Measurements from ENCODE around the gene RTP4. TPM values are rescaled to one million over a fixed set of nuclear protein-coding genes. Genes with fewer than 3 reads are reported as not detected.

RTP4 gene
- total and polyA plus RNA-seq, 9 of the 15 experiments (the other 6 are each of a cell fraction or from before 2014, with no cell fraction given), result 0.06 to 0.17 TPM; not detected in 7

DNA sequence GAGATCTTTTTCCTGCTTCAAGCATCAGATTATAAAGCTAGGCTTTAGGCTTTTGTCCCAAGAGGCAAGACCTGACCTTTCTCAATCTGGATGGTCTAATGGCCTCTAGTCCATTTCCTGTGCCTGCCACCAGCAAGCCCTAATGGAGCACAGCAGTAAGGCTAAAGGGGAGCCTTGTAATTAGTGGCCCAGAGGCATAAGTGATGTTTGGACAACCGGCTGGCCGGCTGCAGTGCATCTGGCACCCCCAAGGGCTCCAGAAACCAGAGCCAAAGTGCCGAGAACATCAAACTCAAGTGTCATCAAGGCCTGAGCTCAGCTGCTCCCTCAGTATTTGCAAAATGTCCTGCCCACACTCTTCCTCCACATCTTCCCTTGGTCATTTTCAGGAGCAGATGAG is 31.9 kb upstream of the RTP4 start:
- Histone ChIP-seq H3K4me3 (no peak overlapping the region), H3K36me3 (ENCODE audit: control insufficient read depth, insufficient read depth, low read length) (no peaks in the 10 kb centered on the region), H3K27ac (ENCODE audit: extremely low read depth, low read depth, low read length) (no peak overlapping the region), H3K27me3 (ENCODE audit: control insufficient read depth in 2 of 2, insufficient read depth in 2 of 2, low read length in 2 of 2) (peaks cover 12 to 21% of the 10 kb centered on the region in 2 experiments; a peak in 4 of 5 replicates), H3K9ac (ENCODE audit: insufficient read depth in 1 of 2, low read depth in 2 of 2, low read length in 2 of 2) (no peak overlapping the region), H3K9me3 (replicated peaks; ENCODE audit: control insufficient read depth, insufficient read depth, low read depth, low read length) (no peaks in the 10 kb centered on the region), H4K20me1 (replicated peaks; ENCODE audit: control insufficient read depth, insufficient read depth, low read length) (no peaks in the 10 kb centered on the region; the same call in 1 of the 2 replicates), H3K79me2 (ENCODE audit: control insufficient read depth, insufficient read depth, low read length) (no peaks in the 10 kb centered on the region), H3K4me2 (ENCODE audit: insufficient read depth, low read length) (no peak overlapping the region), H3K4me1 (replicated peaks in 1 of 2; ENCODE audit: control insufficient read depth in 2 of 2, insufficient read depth in 2 of 2, low read length in 2 of 2) (no peaks in the 10 kb centered on the region), H3K9me1 (ENCODE audit: control insufficient read depth, insufficient read depth, low read length) (no peaks in the 10 kb centered on the region), H2AFZ (ENCODE audit: low read depth, low read length) (no peak overlapping the region)
- in situ Hi-C loops (cut with MboI), result no loop called here
- 0% methylated on average over 3 of the region's 3 CpGs for WGBS (ENCODE audit: insufficient coverage, low coverage, missing lambda C conversion rate)
- BruUV-seq (replicated peaks), result no TSS peak
- intact Hi-C loops (cut with micrococcal nuclease), result no loop called here
- CTCF ChIA-PET (ENCODE audit: low intra/inter-chr PET ratio), result no interaction called here
- ATAC-seq (no peak), DNase-seq (ENCODE audit: extremely low read depth in 1 of 4, low spot score in 3 of 4) (no peak), FAIRE-seq (no peak)
- no peak for TF ChIP-seq NR2C2 (CRISPR knock-in tag; IDR thresholded peaks at IDR 0.05)
- TF ChIP-seq NR2C2 (tag; IDR thresholded peaks at IDR 0.05), result no peak
- TF ChIP-seq SLC30A9 (CRISPR knock-in tag; IDR thresholded peaks at IDR 0.05), result no peak
- TF ChIP-seq SP2 (IDR thresholded peaks at IDR 0.05; ENCODE audit: extremely low read depth, low read depth, low read length, poor library complexity, severe bottlenecking), result no peak
- POLR2A ChIA-PET, result interaction anchor here (1.2 kb wide), 2 partner anchors 14 to 112 kb away, joined by 3 read pairs; no protein-coding TSS in a partner anchor

DNA sequence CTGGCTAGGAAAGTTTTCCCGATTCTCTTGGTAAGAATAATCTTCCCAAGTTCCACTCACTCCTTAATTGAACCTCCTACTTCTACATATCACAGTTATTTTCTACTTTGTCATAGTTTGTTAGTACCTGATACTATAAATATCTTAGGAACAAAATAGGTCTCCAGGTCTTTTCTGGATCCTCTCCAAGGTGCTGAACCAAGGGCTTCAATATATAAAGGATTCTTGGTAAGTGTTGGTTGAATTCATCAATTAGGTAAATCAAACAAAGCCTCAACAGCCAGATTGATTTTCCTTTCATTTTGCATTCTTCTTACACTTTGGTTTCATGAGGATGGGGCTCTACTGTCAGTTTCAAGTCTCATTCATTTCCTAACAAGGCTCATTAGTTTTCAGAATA is 27.6 kb upstream of the RTP4 start:
- 0% methylated on average over 1 of the region's 1 CpG for WGBS (ENCODE audit: insufficient coverage, low coverage, missing lambda C conversion rate)
- H3K79me2 ChIP-seq (ENCODE audit: control insufficient read depth, insufficient read depth, low read length), result no peaks in the 10 kb centered on the region
- in situ Hi-C loops (cut with MboI), result no loop called here
- H3K4me3 ChIP-seq, result no peak overlapping the region
- ATAC-seq (no peak), DNase-seq (ENCODE audit: extremely low read depth in 1 of 4, low spot score in 3 of 4) (no peak), FAIRE-seq (no peak)
- H3K9ac ChIP-seq (ENCODE audit: insufficient read depth in 1 of 2, low read depth in 2 of 2, low read length in 2 of 2), result no peak overlapping the region
- no peak overlapping the region for H2AFZ ChIP-seq (ENCODE audit: low read depth, low read length)
- intact Hi-C loops (cut with micrococcal nuclease), result no loop called here
- H3K27ac ChIP-seq (ENCODE audit: extremely low read depth, low read depth, low read length), result no peak overlapping the region
- ChIA-PET POLR2A (no interaction called here), CTCF (ENCODE audit: low intra/inter-chr PET ratio) (no interaction called here)
- no peaks in the 10 kb centered on the region for H3K36me3 ChIP-seq (ENCODE audit: control insufficient read depth, insufficient read depth, low read length)
- no TSS peak for BruUV-seq (replicated peaks)
- peaks cover 6 to 22% of the 10 kb centered on the region in 2 experiments; a peak in 4 of 5 replicates for H3K27me3 ChIP-seq (ENCODE audit: control insufficient read depth in 2 of 2, insufficient read depth in 2 of 2, low read length in 2 of 2)
- no peaks in the 10 kb centered on the region for H3K9me1 ChIP-seq (ENCODE audit: control insufficient read depth, insufficient read depth, low read length)
- H3K9me3 ChIP-seq (replicated peaks; ENCODE audit: control insufficient read depth, insufficient read depth, low read depth, low read length), result no peaks in the 10 kb centered on the region
- H3K4me2 ChIP-seq (ENCODE audit: insufficient read depth, low read length), result no peak overlapping the region
- no peak for TF ChIP-seq PPARD (CRISPR knock-in tag; IDR thresholded peaks at IDR 0.05)
- TF ChIP-seq, protein P1, sequence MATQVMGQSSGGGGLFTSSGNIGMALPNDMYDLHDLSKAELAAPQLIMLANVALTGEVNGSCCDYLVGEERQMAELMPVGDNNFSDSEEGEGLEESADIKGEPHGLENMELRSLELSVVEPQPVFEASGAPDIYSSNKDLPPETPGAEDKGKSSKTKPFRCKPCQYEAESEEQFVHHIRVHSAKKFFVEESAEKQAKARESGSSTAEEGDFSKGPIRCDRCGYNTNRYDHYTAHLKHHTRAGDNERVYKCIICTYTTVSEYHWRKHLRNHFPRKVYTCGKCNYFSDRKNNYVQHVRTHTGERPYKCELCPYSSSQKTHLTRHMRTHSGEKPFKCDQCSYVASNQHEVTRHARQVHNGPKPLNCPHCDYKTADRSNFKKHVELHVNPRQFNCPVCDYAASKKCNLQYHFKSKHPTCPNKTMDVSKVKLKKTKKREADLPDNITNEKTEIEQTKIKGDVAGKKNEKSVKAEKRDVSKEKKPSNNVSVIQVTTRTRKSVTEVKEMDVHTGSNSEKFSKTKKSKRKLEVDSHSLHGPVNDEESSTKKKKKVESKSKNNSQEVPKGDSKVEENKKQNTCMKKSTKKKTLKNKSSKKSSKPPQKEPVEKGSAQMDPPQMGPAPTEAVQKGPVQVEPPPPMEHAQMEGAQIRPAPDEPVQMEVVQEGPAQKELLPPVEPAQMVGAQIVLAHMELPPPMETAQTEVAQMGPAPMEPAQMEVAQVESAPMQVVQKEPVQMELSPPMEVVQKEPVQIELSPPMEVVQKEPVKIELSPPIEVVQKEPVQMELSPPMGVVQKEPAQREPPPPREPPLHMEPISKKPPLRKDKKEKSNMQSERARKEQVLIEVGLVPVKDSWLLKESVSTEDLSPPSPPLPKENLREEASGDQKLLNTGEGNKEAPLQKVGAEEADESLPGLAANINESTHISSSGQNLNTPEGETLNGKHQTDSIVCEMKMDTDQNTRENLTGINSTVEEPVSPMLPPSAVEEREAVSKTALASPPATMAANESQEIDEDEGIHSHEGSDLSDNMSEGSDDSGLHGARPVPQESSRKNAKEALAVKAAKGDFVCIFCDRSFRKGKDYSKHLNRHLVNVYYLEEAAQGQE (IDR thresholded peaks at IDR 0.05; ENCODE audit: borderline replicate concordance), result peak; percentile 54
- TF ChIP-seq, protein P1 (CRISPR knock-in tag; IDR thresholded peaks at IDR 0.05; ENCODE audit: low read depth), result no peak
- no peaks in the 10 kb centered on the region for H4K20me1 ChIP-seq (replicated peaks; ENCODE audit: control insufficient read depth, insufficient read depth, low read length)
- no peaks in the 10 kb centered on the region for H3K4me1 ChIP-seq (replicated peaks in 1 of 2; ENCODE audit: control insufficient read depth in 2 of 2, insufficient read depth in 2 of 2, low read length in 2 of 2)
